ENCODE measurements around the gene DCAF8. TPM values are rescaled to one million over a fixed set of nuclear protein-coding genes. Genes with fewer than 3 reads are reported as not detected.
"Not testable (repeated sequence)": the region's sequence is repeated elsewhere in the genome, so short reads cannot be mapped to it uniquely, and the experiment has no call there.

Gene DCAF8
- 100 to 1,000 TPM; 198 to 238 (median 203) TPM for polyA plus RNA-seq (ENCODE audit: insufficient read length in 4 of 4)

DNA sequence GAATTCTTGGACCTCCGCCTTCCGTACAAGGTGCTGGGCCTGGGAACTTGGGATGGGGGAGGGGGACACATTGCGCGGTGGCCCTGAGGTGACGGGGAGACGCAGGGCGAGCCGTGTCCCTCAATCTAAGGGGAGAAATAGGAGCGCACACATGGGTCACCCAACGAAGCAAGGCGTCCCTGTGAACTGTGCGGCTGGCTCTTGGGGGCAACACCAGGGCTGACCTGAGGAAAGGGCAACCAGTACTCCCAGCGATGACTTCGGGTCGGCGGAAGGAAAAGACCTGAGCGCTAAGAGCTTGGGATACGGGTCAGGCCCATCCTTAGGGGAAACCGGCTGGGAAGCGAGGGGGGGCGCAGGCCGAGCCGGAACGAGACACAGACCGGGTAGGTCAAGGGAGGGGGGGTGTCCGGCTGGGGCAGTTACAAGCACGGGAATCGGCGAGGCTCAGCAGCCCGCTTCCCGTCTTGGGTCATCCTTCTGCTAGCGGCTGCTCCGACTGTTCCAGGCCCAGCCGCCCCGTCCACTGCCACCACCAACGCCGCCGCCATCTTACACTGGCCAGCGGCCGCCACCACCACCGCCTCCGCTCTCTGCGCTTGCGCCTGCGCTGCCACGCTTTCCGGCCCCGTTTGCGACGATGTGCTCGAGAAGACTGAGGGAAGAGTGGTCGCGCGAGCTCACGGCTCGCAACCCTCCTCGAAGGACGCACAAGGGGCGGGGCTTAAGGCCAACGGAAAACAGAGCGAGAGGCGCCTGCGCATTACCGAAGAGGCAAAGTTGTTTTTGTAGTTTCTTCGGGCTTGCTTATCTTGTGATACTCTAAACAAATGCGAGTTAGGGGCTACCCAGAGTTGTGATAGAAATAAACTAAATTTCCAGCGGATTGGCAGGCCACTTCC lies at the start of gene DCAF8:
Gene DCAF8 (minus strand): TSS at position 657 of the 902 bp plus-strand sequence. CDS start 18,541 bp downstream, outside the sequence.
- peak; percentile 96 to 98 (median 97) for DNase-seq (ENCODE audit: low read depth in 4 of 4, low spot score in 3 of 4)

DNA sequence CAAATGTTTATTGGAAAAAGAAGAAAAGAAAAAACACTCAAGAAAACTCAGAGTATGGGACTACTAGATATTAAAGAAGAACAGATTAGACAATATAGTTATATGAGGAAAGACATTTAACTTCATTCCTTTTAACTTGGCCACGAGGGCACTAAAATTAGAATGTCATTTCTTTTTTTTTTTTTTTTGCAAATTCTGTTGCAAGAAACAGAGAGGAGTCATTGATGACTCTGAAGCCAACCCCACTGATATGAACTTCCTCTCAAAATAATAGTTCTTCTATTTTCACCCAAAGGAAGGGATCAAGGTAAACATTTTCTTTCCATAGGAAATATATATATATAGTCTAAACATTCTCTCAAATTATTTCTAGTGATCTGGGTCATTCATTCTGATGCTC lies 47.2 kb upstream of the DCAF8 start:
- no peak for DNase-seq (ENCODE audit: low read depth in 4 of 4, low spot score in 3 of 4)

- no peak for DNase-seq (ENCODE audit: low read depth in 4 of 4, low spot score in 3 of 4)
These were observed 46.8 kb upstream of the DCAF8 start for GRCh38 chr1:160309185-160309557.

DNA sequence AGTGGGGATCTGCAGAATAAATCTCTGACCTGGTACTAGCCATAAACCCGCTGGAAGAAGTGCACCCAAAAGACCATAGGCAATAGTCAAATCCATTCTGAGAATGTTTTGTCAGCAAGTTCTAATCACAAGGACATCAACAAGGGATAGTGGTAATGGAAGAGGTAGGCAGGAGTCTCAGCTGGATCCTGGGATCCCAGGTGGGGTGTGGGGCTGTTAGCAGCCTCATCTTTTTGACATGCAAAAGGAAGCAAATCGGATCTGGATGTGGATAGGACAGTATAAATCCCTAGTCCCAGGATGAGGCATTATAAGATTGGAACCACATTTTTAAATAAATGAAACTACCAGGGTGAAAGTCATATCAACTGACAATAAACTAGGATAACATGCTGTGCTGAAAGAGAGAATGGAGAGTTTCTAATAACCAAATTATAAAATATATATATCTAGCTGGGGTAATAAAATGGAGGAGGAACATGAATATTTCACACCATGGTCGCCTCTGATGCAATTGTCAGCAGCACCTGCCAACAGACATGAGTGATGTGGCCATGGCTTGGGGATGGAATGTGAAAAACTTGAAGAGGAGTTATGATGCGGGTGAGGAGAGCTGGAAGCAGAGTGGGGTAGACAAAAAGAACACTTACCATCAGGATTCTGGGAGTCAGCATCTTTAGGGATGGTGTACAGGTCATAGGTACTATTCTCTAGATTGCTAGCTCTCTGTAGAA lies 46.3 kb upstream of the DCAF8 start:
- DNase-seq (ENCODE audit: low read depth in 4 of 4, low spot score in 3 of 4) = no peak

DNA sequence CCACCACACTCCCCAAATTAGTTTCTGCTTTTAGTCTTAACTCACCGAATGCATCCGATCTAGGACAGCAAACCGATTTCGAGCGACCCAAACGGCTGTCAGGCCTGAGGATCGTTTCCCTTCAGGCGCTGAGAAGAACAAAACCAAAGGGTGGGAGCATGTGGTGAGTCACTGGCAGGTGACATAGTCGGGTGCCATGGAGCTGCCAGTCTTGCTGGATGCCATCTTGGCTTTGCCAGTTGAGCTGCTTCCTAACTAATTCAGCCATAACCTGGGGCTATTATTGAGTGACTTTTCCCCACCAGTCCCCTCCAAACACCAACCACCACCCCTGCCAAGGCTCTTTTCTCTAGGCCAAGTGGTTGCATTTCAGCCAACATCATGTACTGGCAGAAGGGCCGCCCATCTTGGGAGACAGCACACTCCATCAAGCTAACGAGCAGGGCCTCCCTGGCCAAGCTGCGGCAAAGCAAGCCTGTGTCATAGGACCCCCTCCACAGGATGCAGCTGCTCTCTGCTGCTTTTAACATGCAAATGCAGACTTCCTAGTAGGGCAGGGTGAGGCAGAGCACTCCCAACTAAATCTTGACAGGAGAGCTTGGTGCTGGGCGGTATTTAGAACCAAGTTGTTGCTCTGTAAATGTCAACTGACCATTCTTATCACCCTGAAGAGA lies 44.9 kb upstream of the DCAF8 start:
- DNase-seq (ENCODE audit: low read depth in 4 of 4, low spot score in 3 of 4) = no peak

DNA sequence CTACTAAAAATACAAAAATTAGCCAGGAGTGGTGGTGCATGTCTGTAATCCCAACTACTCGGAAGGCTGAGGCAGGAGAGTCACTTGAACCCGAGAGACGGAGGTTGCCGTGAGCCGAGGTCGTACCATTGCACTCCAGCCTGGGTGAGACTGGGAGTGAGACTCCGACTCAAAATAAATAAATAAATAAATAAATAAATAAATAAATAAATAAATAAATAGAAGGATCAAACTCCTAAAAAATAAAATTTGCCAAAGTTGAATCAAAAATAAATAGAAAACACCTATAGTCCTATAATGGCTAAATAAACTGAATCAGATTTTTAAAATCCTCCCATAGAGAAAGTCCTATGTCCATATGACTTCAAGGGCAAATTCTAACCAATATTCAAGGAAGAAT lies 37.8 kb upstream of the DCAF8 start:
- no peak for DNase-seq (ENCODE audit: low read depth in 4 of 4, low spot score in 3 of 4)

- no peak for DNase-seq (ENCODE audit: low read depth in 4 of 4, low spot score in 3 of 4)
These were observed 33.7 kb upstream of the DCAF8 start for GRCh38 chr1:160296036-160296435.

DNA sequence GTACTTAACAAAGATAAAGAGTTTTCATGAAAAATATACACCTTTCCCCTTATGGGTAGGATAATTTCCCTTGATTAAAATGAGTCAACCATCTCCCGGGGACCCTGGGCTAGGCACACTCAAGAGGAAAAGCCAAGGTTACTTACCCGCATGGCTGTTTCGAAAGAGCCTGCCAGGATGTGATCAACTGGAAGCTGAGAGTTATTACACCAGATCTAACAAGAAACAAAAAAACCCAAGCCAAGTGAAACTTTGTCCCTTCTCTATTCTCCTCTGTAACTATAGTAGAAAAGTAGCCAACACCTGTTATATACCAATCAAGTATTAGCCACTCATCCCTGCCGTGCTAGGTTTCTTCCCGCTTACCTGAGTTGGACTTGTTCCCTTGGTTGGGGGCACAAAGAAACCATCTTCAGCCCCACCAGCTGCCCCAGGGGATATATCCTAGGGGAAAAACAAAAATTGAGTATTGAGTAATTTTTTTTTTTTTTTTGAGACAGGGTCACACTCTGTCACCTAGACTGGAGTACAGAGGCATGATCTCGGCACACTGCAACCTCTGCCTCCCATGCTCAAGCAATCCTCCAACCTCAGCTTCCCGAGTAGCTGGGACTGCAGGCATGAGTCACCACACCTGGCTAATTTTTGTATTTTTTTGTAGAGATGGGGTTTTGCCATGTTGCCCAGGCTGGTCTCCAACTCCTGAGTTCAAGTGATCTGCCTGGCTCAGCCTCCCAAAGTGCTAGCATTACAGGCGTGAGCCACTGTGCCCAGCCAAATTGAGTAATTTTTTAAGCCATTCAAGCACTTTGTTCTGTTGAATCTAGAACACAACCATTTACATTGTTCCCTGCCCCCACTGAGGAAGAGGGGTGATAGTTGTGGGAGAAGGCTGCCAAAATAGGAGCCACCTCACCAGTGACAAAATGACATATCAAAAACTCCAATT lies 30.9 kb upstream of the DCAF8 start:
- no peak for DNase-seq (ENCODE audit: low read depth in 4 of 4, low spot score in 3 of 4)

DNA sequence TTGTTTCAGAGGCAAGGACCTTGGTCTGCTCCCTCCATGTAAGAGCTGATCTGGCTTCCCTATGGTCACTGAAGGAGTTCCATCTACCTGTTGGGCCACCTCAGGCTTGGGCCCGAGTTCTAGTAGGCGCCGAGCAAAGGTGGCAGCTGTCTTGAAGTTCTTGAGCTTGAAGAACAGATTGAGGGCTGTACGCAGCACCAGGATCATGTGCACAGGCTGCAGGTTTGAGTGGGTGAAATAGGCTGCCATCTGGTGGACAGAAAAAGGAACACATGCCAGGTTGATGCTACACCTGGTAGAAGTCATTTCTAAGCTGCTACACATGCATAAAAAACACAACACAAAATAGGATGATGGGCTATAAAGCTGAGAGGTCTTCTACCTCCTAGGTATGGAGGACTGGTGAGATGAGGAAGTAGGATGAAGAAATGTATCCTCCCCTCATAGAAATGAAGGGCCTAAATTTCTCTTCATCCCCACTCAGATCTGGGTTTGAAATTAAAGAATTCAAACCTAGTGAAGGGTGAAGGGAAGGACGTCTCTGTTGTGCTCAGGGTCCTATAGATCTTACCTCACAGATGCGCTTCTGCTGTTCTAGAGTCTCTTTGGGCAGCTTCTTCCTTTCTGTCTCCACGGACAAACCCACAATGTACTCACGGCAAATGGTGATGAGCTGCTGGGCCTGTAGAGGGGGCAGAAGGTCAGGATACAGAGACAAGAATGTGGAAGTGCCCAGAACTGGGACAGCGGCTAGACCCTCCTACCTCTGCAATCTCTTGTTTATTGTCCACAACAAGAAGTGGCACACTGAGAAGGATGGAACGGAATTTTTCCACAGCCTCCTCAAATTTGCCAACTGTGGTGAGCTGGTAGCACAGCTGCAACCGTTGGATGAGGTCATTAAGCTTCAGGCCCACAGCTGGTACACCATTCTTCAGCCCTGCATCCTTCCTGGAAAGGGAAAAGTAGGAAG lies 29.2 kb upstream of the DCAF8 start:
- DNase-seq (ENCODE audit: low read depth in 4 of 4, low spot score in 3 of 4) = peak; percentile 36 to 54 (median 52)

GRCh38 chr1:160287769-160288168 lies 25.4 kb upstream of the DCAF8 start:
- DNase-seq (ENCODE audit: low read depth in 4 of 4, low spot score in 3 of 4) = not testable (repeated sequence)

DNA sequence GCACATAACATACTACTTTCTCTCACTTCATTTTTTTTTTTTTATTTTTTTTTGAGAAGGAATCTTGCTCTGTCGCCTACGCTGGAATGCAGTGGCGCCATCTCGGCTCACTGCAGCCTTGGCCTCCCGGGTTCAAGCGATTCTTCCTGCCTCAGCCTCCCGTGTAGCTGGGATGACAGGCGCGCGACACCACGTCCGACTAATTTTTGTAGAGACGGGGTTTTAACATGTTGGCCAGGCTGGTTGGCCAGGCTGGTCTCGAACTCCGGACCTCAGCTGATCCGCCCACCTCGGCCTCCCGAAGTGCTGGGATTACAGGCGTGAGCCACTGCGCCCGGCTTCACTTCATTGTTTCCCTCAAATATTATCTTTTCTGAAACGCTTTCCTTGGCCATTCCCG lies 23.2 kb upstream of the DCAF8 start:
- no peak for DNase-seq (ENCODE audit: low read depth in 4 of 4, low spot score in 3 of 4)

- peak; percentile 79 to 89 (median 82) for DNase-seq (ENCODE audit: low read depth in 4 of 4, low spot score in 3 of 4)
These were observed 22.5 kb upstream of the DCAF8 start, which contains the start of gene PEX19 for GRCh38 chr1:160284782-160285344. Gene PEX19 (minus strand): TSS chr1:160285133. CDS start chr1:160285124, 9 bp downstream.

DNA sequence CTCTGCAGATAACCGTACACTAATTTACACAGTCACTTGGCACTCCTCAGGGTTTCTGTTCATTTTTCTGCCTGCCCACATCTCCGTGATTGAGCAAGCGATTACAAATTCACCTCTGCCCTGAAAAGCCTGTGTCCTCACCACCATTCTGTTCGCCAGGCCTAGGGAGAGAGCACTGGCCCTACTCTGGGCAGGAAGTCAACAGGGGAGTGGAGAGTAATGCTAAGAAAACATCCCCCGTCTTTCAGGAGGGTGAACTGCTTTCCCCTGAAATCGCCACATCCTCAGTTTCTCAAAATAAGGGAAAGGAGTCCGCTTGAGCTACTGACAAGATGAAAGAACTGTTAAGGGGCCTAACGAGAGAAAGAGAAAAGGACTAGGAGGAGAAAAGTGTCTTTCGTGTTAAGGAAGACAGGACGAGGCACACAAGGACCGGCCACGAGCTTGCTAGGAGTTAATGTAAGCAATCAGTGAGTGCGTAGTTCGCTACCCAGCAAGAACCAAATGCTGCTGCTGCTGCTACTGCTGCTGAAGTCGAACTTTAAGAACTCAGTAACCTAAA lies 22.0 kb upstream of the DCAF8 start:
- DNase-seq (ENCODE audit: low read depth in 4 of 4, low spot score in 3 of 4) = peak in 2 of 4 donors; percentile 21 to 28

DNA sequence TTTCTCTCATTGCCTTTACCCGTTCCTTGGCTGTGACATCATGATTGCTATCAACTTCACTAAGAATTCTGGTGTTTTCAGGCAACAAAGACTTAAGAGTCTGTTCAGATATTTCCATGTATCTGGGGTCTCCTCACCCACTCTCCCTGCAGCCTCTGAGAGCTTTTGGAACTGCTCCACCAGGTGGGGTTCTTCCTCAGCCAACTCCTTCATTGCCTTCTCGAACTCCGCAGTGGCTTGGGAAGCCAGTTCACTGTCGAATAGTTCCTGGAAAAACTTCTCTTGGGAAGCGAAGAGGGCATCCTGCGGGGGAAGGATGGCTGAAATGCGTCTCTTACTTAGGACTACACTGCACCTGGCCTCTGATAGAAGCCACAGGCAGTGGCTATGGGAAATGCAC lies 20.5 kb upstream of the DCAF8 start:
- no peak for DNase-seq (ENCODE audit: low read depth in 4 of 4, low spot score in 3 of 4)

DNA sequence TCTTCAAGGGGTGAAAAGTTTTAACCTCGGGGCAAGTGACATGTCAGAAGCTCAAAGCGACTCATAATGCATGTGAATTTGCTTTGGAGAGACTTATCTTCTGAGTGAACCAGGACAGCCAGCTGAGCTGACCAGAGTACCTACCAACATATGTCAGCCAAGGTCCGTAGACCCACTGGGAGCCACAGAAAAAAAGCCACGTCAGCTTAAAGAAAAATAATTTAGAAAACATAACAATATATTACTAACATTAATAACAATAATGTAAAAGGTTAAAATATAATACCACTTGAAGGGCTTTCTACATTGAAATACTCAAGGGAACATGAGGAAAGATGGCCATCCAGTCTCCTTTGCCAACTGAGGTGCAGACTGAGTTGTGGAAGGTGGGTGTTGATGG lies 15.6 kb upstream of the DCAF8 start:
- no peak for DNase-seq (ENCODE audit: low read depth in 4 of 4, low spot score in 3 of 4)

DNA sequence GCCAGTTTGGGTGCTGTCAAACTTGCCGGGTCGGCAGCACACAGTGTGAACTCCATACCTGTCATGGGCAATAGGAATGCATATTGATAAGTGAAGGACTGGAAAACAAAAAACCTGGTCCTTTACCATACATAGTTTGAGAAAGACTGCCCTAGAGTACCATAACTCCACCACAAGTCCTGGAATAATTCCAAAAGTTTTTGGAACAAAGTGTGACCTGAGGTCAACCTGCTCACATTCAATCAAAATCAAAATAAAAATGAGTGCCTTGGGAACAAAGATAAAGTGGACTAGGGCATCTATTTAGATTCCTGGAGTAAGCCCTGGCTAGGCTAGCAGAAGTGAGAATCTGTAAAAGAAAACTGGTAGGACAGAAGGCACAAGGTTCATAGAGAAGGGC lies 15.0 kb upstream of the DCAF8 start:
- DNase-seq (ENCODE audit: low read depth in 4 of 4, low spot score in 3 of 4) = no peak

- DNase-seq (ENCODE audit: low read depth in 4 of 4, low spot score in 3 of 4) = no peak
These were observed 8.7 kb upstream of the DCAF8 start for GRCh38 chr1:160271025-160271424.
